ENCODE data around the gene ANGPTL1. TPM values are rescaled to one million over a fixed set of nuclear protein-coding genes. Genes with fewer than 3 reads are reported as not detected.
"Not testable (repeated sequence)": the region's sequence is repeated elsewhere in the genome, so short reads cannot be mapped to it uniquely, and the experiment has no call there.

The ANGPTL1 gene
- total and polyA plus RNA-seq, 2 of the 13 experiments (the other 11 are each of a cell fraction or from before 2014, with no cell fraction given), result 2.9 to 9.3 TPM

DNA sequence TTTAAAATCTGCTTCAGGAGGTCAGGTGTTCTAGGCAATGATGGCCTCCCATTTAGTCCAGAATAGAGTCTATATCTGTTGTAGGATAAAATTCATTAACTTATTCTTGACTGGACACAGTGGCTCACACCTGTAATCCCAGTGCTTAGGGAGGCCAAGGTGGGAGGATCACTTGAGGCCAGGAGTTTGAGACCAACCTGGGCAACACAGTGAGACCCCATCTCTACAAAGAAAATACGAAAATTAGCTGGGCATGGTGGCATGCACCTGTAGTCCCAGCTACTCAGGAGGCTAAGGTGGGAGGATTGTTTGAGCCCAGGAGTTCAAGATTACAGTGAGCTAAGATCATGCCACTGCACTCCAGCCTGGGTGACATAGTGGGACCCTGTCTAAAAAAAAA lies 23.0 kb downstream of the ANGPTL1 start:
- FAIRE-seq; H3K4me1 ChIP-seq (ENCODE audit: insufficient read depth, low read length); in situ Hi-C loops (cut with HindIII; ENCODE audit: extremely low pct_ligation_motif_present, low pct_unique_long_range_greater_than_20kb); H3K4me3 ChIP-seq (replicated peaks in 1 of 3; ENCODE audit: insufficient read depth in 1 of 3, low read depth in 2 of 3, low read length in 3 of 3); H2AFZ ChIP-seq (ENCODE audit: low read length); H3K9me3 ChIP-seq (ENCODE audit: low read length); ATAC-seq; H3K36me3 ChIP-seq (replicated peaks in 1 of 2; ENCODE audit: control insufficient read depth in 1 of 2, insufficient read depth in 2 of 2, low read length in 2 of 2); H3K79me2 ChIP-seq (ENCODE audit: insufficient read depth, low read length); BruUV-seq (replicated peaks); H3K27ac ChIP-seq (ENCODE audit: extremely low read length, insufficient read depth, low read length); H3K4me2 ChIP-seq (ENCODE audit: low read depth, low read length); DNase-seq (ENCODE audit: low spot score); POLR2A ChIA-PET; CTCF ChIA-PET (ENCODE audit: low intra/inter-chr PET ratio, low total read pairs); H3K9ac ChIP-seq (ENCODE audit: insufficient read depth, low read depth, low read length); intact Hi-C loops (cut with micrococcal nuclease; ENCODE audit: unreplicated experiment); H4K20me1 ChIP-seq (ENCODE audit: insufficient read depth, low read length); H3K27me3 ChIP-seq (ENCODE audit: control insufficient read depth in 1 of 2, insufficient read depth in 2 of 2, low read length in 2 of 2): not testable (repeated sequence)
- 0 out of 2 replicates have a peak, but pooled peaks have one; percentile 46 for TF ChIP-seq ZNF121 (CRISPR knock-in tag; IDR thresholded peaks at IDR 0.05)
- WGBS (ENCODE audit: low lambda C conversion rate), result 93% methylated on average over 1 of the region's 1 CpG

DNA sequence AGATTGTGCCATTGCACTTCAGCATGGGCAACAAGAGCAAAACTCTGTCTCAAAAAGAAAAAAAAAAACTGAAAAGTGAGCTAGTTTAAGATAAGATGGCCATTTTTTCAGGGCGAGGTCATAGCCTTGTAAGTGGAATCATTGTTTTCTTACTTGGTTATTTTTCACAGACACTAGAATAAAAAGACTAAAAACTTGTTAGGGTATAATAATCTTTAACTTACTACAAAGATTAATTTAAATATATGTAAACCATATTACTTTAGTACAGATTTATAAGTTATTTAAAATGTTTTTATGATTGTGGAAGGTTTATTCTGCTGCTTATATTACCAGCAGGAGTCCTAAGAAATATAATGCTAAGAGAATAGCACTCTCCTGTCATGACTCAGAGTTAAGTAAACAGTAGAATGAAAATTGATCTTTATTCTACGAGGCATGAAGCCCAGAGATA lies 23.5 kb downstream of the ANGPTL1 start:
- Histone ChIP-seq H3K79me2 (ENCODE audit: insufficient read depth, low read length) (no peaks in the 10 kb centered on the region), H3K36me3 (replicated peaks in 1 of 2; ENCODE audit: control insufficient read depth in 1 of 2, insufficient read depth in 2 of 2, low read length in 2 of 2) (no peaks in the 10 kb centered on the region; a peak in 1 of 5 replicates), H3K9me3 (ENCODE audit: low read length) (no peaks in the 10 kb centered on the region), H3K4me1 (ENCODE audit: insufficient read depth, low read length) (0 out of 2 replicates have a peak, but pooled peaks cover 6% of the 10 kb centered on the region), H3K27ac (ENCODE audit: extremely low read length, insufficient read depth, low read length) (no peak overlapping the region), H4K20me1 (ENCODE audit: insufficient read depth, low read length) (no peaks in the 10 kb centered on the region), H3K27me3 (ENCODE audit: control insufficient read depth in 1 of 2, insufficient read depth in 2 of 2, low read length in 2 of 2) (no peaks in the 10 kb centered on the region), H3K4me3 (replicated peaks in 1 of 3; ENCODE audit: insufficient read depth in 1 of 3, low read depth in 2 of 3, low read length in 3 of 3) (no peak overlapping the region), H3K9ac (ENCODE audit: insufficient read depth, low read depth, low read length) (no peak overlapping the region), H2AFZ (ENCODE audit: low read length) (no peak overlapping the region), H3K4me2 (ENCODE audit: low read depth, low read length) (no peak overlapping the region)
- no TSS peak for BruUV-seq (replicated peaks)
- POLR2A ChIA-PET, result no interaction called here
- in situ Hi-C loops (cut with HindIII; ENCODE audit: extremely low pct_ligation_motif_present, low pct_unique_long_range_greater_than_20kb) (no loop called here), intact Hi-C loops (cut with micrococcal nuclease; ENCODE audit: unreplicated experiment) (no loop called here)
- CTCF ChIA-PET (ENCODE audit: low intra/inter-chr PET ratio, low total read pairs), result no interaction called here
- 59% methylated on average over 2 of the region's 2 CpGs for WGBS (ENCODE audit: low lambda C conversion rate)
- DNase-seq (ENCODE audit: low spot score) (peak; percentile 12), FAIRE-seq (no peak), ATAC-seq (peak; percentile 50; the same call in 2 of the 3 replicates)
- TF ChIP-seq, protein P1, sequence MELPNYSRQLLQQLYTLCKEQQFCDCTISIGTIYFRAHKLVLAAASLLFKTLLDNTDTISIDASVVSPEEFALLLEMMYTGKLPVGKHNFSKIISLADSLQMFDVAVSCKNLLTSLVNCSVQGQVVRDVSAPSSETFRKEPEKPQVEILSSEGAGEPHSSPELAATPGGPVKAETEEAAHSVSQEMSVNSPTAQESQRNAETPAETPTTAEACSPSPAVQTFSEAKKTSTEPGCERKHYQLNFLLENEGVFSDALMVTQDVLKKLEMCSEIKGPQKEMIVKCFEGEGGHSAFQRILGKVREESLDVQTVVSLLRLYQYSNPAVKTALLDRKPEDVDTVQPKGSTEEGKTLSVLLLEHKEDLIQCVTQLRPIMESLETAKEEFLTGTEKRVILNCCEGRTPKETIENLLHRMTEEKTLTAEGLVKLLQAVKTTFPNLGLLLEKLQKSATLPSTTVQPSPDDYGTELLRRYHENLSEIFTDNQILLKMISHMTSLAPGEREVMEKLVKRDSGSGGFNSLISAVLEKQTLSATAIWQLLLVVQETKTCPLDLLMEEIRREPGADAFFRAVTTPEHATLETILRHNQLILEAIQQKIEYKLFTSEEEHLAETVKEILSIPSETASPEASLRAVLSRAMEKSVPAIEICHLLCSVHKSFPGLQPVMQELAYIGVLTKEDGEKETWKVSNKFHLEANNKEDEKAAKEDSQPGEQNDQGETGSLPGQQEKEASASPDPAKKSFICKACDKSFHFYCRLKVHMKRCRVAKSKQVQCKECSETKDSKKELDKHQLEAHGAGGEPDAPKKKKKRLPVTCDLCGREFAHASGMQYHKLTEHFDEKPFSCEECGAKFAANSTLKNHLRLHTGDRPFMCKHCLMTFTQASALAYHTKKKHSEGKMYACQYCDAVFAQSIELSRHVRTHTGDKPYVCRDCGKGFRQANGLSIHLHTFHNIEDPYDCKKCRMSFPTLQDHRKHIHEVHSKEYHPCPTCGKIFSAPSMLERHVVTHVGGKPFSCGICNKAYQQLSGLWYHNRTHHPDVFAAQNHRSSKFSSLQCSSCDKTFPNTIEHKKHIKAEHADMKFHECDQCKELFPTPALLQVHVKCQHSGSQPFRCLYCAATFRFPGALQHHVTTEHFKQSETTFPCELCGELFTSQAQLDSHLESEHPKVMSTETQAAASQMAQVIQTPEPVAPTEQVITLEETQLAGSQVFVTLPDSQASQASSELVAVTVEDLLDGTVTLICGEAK (IDR thresholded peaks at IDR 0.05), result no peak
- TF ChIP-seq, protein P1 (CRISPR knock-in tag; IDR thresholded peaks at IDR 0.05), result no peak
- TF ChIP-seq ZNF616 (CRISPR knock-in tag; IDR thresholded peaks at IDR 0.05; ENCODE audit: low read depth) (no peak), NBN (conservative IDR thresholded peaks at IDR 0.05) (no peak), FOXA3 (CRISPR knock-in tag; IDR thresholded peaks at IDR 0.05) (peak; percentile 37; the same call in 1 of the 2 replicates), KMT2A (CRISPR knock-in tag; IDR thresholded peaks at IDR 0.05) (no peak)
